GM13976 (cell line): ENCODE results near the gene PPA2.
"Not testable (repeated sequence)": the region's sequence is repeated elsewhere in the genome, so short reads cannot be mapped to it uniquely, and the experiment has no call there.

ENCODE experiments used
- DNase-seq: peaks from one replicate; pipeline ENCODE4 v3.0.0; 2012; ENCODE audit warnings: low spot score
- CTCF ChIP-seq: IDR thresholded peaks from 2 replicates; pipeline ENCODE4 v1.5.1; 2012; ENCODE audit warnings: borderline replicate concordance, mild to moderate bottlenecking; ENCODE audit not compliant: insufficient read depth; ENCODE audit errors: extremely low read depth, missing control alignments, control extremely low read depth
- in situ Hi-C: fragments of 300-500 bp; cut with MboI; formaldehyde crosslinking; loops from one replicate; pipeline ENCODE4 v1.12.0; 2022; ENCODE audit warnings: low sequenced_read_pairs, mixed read lengths, inconsistent platforms; ENCODE audit not compliant: unreplicated experiment

The PPA2 gene

GRCh38 chr4:105472871-105473323 is 965 bp downstream of the PPA2 start:
- no peak for DNase-seq
- in situ Hi-C loops = loop anchor here (25.0 kb wide), 4 partner anchors 336 to 1411 kb away; partner anchors contain the start of genes CXXC4 and TET2
- no peak for TF ChIP-seq CTCF

- peak; percentile 75 for TF ChIP-seq CTCF
- DNase-seq = peak; percentile 62
- in situ Hi-C loops = loop anchor here (25.0 kb wide), 4 partner anchors 334 to 1409 kb away; partner anchors contain the start of genes CXXC4 and TET2
These were observed 2.2 kb downstream of the PPA2 start for GRCh38 chr4:105471566-105472176.

GRCh38 chr4:105470766-105471165 is 3.1 kb downstream of the PPA2 start:
- TF ChIP-seq CTCF = no peak
- no peak for DNase-seq
- in situ Hi-C loops = loop anchor here (25.0 kb wide), 4 partner anchors 333 to 1408 kb away; partner anchors contain the start of genes CXXC4 and TET2

- no peak for DNase-seq
- no peak for TF ChIP-seq CTCF
- in situ Hi-C loops = loop anchor here (10.0 to 25.0 kb wide), 5 partner anchors 332 to 1407 kb away; partner anchors contain the start of genes CXXC4 and TET2
These were observed 4.1 kb downstream of the PPA2 start for GRCh38 chr4:105469736-105470135.

- no peak for TF ChIP-seq CTCF
- in situ Hi-C loops = loop anchor here (10.0 to 25.0 kb wide), 5 partner anchors 329 to 1404 kb away; partner anchors contain the start of genes CXXC4 and TET2
- no peak for DNase-seq
These were observed 7.3 kb downstream of the PPA2 start for GRCh38 chr4:105466580-105466979.

- not testable (repeated sequence) for DNase-seq
- in situ Hi-C loops = loop anchor here (10.0 to 25.0 kb wide), 5 partner anchors 327 to 1402 kb away; partner anchors contain the start of genes CXXC4 and TET2
These were observed 9.3 kb downstream of the PPA2 start for GRCh38 chr4:105464563-105464962.

GRCh38 chr4:105462576-105462975 is 11.3 kb downstream of the PPA2 start:
- TF ChIP-seq CTCF = no peak
- no peak for DNase-seq
- in situ Hi-C loops = loop anchor here (10.0 to 25.0 kb wide), 5 partner anchors 325 to 1400 kb away; partner anchors contain the start of genes CXXC4 and TET2
